Activated CD4-positive, CD25-positive, alpha-beta regulatory T cell treated with anti-CD3 and anti-CD28 coated beads, Interleukin-2, amount 50 U/mL, for 16 hours (primary cell): ENCODE results near the gene GNG7.
"Not testable (repeated sequence)": the region's sequence is repeated elsewhere in the genome, so short reads cannot be mapped to it uniquely, and the experiment has no call there.

Source experiments
- DNase-seq: peaks from one replicate; pipeline ENCODE4 v3.0.0-alpha.2; 2020; ENCODE audit warnings: low read depth, low spot score

Gene GNG7

DNA sequence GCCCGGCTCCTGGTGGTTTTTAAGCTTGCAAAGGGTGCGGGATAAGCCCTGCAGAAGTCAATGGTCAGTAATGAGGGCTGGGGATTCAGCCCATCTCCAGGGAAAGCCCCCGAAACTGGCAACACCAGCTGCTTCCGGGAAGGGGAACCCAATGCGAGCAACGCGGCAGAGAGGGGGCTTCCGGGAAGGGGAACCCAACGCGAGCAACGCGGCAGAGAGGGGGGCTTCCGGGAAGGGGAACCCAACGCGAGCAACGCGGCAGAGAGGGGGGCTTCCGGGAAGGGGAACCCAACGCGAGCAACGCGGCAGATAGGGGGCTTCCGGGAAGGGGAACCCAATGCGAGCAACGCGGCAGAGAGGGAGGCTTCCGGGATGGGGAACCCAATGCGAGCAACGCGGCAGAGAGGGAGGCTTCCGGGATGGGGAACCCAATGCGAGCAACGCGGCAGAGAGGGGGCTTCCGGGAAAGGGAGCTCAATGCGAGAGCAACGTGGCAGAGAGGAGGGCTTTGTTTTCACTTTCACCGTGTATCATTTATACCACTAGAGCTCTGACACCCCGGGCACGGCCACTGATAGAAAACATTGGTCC is 80.0 kb downstream of the GNG7 start:
- DNase-seq = not testable (repeated sequence)

DNA sequence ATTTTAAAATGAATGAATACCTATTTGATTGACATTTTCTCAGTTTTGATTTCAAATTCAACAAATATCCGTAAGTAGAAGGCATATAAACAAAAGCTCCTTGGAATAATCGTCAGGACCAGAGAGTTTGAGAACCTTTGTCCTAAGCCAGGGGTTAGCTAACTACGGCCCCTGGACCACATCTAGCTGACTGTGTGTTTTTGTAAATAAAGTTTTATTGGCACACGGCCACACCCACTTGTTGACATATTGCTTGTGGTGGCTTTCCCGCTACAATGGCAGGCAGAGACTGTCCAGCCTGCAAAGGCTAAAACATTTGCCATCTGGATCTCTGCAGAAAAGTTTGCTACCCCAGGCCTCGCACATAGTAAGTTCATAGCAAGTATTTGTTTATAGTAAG is 83.4 kb downstream of the GNG7 start:
- DNase-seq = no peak

DNA sequence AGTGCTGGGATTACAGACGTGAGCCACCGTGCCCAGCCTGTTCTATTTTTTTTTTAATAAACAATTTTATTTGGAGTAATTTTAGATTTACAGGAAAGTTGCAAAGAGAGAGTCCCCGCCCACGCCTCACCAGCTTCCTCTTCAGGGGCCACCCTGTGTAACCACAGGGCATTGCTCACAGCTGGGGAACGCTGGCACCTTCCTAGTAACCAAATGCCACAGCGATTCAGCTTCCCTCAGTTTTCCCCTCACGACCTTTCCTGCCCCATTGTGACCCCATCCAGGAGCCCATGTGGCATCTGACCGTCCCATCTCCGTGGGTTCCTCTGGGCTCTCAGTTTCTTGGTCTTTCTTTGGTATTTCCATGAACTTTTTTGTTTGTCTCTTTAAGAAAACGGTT is 83.9 kb downstream of the GNG7 start:
- DNase-seq = peak; percentile 41

DNA sequence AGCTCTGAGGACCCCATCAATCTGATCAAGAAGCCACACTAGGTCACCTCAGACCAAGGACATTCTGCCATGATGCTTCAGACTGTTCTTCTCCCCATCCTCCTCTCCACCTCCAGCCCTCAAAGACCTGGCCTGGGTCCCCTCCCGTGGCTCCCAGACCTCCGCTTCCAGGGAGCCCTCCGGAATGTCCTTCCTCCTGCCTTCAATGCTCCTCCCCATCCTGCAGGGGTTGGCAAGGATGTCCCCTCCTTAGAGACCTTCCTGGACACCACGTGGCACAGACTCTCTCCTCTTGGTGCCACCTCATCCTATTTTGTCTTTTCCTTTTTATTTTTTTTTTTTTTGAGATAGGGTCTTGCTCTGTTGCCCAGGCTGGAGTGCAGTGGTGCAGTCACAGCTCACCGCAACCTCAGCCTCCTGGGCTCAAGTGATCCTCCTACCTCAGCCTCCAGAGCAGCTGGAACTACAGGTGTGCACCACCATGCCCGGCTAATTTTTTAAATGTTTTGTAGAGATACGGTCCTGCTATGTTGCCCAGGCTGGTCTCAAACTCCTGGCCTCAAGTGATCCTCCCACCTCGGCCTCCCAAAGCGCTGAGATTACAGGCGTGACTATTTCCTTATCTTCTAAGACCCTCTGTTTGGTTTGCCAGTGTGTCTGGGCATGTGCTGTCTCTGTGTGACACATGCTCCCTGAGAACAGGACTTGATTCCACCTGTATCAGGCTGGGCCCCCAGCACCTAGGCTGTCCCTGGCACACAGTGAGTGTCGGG is 84.9 kb downstream of the GNG7 start:
- no peak for DNase-seq

DNA sequence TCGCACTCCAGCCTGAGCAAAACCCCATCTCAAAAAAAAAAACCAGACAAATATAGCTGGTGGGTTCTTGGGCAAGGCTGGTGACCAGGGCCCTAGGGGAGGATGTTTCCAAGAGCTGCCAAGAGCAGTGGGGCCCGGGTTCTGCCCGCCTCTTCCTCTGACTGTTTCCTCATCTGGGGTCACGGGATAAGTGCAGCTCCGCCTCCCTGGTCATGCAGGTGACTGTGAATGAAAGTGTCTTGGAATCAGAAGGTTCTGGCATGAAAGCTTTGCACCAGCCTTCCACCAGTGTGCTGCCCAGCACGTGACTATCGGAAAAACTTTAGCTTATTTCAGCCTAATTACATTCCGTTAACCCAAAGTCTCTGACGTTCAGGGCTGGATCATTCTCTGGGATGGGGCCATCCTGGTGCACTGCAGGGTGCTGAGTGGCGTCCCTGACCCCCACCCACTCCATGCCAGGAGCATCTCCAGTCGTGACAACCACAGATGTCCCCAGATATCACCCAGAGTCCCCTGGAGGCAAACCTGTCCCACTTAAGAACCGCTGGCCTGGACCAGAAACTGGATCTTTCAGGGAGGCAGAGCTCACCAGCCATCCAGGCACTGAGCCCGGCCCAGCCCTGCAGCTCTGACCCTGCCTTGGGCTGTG is 85.6 kb downstream of the GNG7 start:
- no peak for DNase-seq

DNA sequence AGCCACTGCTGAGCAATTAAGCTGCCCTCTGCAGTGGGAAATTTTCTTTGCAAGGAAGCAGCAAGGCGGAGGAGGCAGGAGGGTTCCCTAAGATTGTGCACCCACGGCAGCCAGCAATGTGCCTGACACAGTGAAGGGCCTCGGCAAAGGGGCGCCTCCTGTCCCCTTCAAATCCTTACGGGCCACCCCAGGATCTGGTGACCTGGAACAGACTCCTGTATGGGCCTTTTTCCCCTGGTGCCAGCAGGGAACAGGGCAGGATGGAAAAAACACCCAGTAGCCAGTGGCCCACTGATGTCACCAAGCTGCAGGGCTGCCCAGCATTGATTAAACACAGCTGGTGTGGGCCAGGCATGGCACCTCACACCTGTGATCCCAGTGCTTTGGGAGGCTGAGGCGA is 86.7 kb downstream of the GNG7 start:
- no peak for DNase-seq

DNA sequence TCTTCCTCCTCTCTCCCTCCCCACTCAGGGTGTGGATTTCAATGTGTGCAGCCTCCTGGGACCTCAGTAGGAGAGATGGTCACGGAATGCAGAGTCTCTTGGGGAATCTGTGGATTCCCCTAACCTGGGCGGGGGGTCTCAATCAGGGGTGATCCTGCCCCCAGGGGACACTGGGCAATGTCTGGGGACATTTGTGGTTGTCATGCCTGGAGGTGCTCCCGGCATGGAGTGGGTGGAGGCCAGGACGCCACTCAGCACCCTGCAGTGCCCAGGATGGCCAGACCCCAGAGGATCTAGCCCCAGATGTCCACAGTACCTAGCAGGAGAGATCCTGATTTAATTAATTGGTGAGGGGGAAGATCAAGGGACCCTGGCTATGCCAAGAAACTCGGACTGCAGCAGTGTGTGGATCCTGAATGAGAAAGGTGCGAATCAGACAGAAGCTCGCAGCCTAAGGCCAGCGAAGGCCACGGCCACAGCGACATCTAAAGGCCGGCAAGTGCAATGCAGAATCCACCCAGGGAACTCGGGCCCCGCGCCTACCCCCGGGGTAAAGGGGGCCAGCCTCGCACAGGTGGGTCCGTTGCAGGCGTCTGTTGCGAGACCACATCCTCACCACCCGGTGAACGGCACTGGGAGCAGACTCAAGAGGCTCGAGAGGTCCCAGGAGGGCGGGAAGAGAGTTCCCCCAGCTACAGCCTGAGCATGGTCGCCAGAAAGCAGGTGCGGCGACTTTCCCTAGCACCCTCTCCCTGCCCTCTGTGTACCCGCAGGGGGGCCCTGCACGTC is 88.8 kb downstream of the GNG7 start:
- peak; percentile 27 for DNase-seq

DNA sequence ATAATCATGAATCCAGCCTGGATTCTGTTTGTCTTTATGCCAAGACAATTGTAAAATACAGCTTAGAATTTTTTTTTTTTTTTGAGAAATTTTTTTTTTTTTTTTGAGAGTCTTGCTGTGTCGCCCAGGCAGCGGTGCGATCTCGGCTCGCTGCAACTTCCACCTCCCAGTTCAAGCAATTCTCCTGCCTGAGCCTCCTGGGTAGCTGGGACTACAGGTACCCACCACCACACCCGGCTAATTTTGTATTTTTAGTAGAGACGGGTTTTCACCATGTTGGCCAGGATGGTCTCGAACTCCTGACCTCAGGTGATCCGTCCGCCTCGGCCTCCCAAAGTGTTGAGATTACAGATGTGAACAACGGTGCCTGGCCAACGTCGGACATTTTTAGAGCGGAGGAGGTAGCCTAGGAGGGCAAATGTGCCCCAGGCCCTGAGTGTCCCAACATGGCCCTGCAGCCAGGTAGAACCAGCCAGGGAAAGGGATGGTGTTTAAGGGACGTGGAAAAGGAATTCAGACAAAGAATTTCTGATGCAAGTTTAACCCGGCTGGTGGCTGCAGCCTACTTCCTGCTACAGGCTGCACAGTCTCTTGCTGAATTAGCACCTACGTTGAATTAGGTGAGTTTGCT is 89.8 kb downstream of the GNG7 start:
- no peak for DNase-seq

DNA sequence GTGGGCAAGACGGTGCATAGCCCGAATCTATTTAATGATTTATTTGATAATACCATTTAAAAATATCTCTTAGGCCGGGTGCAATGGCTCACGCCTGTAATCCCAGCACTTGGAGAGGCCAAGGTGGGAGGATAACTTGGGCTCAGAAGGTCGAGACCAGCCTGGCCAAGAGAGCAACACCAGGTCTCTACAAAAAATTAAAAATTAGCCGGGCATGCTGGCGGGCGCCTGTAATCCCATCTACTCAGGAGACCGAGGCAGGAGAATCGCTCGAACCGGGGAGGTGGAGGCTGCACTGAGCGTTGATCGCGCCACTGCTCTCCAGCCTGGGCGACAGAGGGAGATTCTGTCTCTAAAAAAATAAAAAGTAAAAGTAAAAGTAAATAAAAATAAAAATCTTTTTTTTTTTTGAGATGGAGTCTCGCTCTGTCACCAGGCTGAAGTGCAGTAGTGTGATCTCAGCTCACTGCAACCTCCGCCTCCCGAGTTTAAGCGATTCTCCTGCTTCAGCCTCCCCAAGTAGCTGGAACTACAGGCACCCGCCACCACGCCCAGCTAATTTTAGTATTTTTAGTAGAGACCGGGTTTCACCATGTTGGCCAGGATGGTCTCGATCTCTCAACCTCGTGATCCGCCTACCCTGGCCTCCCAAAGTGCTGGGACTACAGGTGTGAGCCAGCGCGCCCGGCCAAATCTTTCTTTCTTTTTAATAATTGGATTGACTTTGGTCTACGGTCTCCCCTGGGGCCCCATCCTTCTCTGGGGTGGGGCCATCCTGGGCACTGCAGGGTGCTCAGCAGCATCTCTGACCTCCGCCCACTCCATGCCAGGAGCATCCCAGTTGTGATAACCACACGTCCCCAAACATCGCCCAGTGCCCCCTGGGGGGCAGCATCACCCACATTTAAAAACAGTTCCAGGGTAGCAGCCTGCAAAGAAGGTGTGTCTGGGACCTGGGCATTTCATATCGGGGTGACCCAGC is 90.7 kb downstream of the GNG7 start:
- no peak for DNase-seq

DNA sequence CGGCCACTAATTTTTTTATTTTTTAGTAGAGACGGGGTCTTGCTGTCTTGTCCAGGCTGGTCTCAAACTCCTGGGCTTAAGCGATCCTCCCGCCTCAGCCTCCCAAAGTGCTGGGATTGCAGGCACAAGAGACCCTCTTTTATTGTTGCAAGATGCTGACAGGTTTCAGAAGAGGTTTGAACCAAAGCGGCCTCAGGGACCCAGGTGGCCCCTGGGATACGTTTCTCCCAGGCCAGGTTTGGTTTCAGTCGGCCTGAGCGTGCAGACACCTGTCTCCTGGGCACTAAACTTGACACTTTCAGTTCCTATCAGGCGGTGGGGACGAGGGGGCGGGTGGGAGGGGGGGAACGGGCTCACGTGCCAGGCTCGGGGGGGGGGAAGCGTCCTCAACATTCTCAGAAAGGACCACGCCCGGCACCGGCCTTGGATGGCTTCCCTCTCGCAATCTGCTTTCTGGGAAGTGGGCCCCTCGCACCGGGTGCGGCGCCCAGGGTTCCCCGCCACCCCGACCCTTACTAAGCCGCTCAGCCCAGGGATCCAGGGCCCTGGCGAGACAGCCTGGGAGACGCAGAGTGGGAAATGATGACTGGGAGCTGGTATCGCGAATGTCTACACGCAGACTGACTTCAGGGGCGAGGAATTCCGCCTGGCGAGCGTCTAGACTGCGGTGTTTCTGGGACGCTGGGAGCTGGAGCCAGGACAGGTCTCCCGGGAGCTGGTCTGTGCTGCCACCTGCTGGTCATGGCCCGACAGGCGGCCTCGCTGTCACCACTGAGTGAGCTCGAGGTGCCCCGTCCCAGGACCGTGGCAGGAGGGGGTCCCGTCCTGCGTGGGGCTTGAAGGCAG is 91.6 kb downstream of the GNG7 start:
- DNase-seq = peak; percentile 73

DNA sequence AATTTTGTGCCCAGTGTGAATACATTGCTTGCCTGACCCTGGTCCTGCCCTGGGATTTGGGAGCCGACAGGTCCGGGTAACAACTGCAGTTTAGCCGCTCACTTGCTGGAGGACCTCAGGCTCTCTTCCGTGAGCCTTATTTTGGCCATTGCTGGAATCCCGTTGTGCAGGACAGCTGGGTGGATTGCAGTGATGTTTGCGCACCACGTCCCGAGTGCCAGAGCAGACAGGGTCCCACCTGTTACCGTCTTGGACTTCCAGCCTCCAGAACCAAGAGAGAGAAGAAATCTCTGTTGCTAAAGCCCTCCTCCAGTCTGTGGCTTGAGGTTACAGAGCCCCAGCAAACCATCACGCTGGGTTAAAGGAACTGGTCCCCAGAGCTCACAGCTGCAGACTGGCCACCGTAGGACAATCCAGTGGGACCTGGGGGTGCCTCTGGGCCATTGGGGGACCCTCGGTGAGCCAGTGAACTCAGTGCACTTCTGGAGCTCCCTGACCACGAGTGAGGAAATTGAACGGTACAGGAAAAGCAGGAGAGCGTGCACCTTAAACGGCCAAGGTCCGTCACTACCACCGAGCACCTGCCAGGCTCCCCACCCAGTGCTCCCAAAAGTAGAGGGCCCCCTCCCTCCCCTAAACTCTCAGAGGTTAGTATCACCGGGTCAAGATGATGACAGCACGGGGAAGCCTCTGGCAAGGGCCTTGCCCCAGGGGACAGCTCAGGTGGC is 92.9 kb downstream of the GNG7 start:
- no peak for DNase-seq

DNA sequence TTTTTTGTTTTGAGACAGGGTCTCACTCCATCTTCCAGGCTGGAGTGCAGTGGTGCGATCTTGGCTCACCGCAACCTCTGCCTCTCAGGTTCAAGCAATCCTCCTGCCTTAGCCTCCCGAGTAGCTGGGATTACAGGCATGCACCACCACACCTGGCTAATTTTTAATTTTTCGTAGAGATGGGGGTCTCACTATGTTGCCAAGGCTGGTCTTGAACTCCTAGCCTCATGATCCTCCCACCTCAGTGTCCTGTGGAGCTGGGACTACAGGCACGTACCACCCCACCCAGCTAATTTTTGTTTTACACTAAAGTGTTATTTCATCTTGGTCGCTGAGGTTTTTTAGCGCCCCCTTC is 93.5 kb downstream of the GNG7 start:
- not testable (repeated sequence) for DNase-seq

DNA sequence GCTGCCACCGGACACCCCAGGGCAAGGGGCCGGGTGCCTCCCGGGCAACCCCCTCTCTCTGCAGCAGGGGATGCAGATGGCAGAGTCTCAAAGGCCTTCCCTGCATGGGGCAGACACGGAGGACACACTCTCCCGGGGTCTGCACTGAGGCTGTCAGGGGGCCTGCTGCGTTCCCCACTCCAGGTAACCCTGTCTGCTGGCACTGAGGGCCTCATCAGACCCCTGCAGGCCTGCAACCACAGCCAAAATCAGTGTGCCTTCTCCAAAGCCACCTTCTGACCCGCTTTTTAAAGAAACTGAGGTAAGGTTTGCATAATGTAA is 93.9 kb downstream of the GNG7 start:
- no peak for DNase-seq

DNA sequence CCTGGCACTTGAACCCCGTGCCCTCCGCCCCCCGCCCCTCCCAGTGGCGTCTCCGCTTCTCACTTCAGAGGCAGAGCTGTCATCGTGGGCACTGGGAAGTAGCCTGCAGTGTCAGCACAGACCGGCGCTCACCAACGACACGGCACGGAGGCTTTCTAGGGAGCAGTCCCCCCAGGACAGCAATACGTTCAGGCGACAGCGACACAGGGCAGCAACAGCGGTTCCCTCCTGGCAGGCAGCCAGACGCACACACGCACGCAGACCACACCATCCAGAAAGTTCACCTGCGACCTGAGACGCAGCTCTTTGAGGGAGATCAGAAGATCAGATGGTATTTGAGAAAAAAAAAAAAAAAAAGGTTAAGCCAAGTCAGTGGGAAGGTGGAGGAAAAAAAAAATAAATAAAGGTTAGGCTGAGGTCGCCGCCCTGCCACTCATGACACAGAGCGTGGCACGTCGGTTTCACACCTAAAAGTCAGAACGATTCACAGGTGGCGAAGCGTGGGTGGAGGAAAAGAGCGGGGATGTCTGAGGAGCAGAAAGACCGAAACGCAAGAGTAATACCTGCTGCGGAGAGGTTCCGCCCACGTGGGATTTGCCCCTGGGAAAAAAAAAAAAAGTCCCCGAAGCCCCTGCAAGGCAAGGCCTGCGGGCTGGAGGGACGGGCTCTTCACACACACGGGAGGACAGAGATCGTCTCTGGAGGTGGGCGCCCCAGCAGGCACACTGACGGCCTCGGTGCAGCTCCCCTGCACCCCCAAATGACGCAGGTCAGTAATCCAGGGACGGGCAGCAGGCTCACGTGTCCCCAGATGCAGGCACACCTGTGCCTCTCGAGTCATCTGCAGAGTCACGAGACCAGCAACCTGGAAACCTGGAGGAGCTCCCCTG is 94.5 kb downstream of the GNG7 start:
- peak; percentile 66 for DNase-seq

DNA sequence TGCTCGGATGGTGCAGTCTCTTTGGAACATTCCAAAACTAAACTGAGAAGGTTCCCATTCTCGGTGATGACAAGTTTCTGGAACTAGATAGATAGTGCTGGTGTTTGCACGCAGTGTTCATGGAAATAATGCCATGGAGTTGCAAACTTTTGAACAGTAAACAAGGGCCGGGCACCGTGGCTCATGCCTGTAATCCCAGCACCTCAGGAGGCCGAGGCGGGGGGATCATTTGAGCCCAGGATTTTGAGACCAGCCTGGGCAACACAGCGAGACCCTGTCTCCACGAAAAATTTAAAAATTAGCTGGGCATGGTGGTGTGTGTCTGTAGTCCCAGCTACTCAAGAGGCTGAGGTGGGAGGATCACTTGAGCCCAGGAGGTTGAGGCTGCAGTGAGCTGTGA is 95.7 kb downstream of the GNG7 start:
- not testable (repeated sequence) for DNase-seq

DNA sequence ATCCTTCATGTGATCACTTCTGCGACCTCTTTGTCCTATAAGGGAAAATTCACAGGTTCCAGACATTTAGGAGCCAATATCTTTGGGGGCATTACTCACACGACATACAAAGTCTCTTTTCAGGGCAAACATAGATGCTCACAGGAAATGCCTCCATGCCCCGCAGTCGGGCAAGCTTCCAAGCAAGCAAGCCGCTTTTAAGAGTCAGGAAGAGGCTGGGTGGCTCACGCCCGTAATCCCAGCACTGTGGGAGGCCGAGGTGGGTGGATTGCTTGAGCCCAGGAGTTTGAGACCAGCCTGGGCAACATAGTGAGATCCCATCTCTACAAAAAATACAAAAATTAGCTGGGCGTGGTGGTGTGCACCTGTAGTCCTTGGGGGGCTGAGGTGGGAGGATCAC is 96.6 kb downstream of the GNG7 start:
- DNase-seq = not testable (repeated sequence)

DNA sequence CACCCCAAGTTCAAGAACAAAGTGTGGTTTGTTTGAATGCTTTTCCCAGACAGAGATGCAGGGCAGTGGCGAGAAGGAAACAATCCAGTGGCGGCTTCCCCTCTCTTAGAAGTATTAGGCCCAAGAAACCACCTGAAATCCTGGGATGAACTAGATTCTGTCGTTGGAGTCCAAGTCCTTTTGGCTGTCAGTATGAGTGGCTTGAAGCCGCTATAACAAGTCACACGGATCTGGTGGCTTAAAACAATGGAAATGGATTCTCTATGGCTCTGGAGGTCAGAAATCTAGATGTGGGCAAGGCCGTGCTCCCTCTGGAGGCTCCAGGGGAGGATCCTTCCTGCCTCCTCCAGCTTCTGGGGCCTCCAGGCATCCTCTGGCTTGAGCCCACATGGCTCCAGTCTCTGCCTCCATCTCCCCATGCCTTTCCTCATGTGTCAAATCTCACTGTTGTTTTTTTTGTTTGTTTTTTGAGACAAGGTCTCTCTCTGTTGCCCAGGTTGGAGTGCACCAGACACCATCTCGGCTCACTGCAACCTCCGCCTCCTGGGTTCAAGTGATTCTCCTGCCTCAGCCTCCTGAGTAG is 97.7 kb downstream of the GNG7 start:
- DNase-seq = no peak

DNA sequence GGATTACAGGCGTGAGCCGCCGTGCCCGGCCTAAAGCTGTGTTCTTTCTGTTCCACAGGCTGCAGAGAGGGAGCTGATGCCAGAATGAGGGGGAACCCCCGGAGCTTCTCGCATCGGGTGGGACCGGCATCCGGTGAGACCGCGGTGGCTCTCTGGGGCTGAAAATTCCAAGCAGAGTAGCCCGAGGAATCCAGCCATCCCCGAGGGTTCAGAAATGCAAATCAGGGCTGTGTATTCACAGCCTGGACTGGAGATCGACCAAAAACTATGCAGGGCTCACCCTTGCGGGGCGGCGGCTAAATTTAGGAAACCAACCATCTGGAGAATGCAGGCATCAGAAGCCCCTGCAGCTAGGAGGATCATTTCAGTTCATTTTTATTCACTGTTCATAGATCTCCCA is 99.2 kb downstream of the GNG7 start:
- no peak for DNase-seq
